SK-MEL-5 (cell line): ENCODE data around the gene C1orf21. TPM values are rescaled to one million over a fixed set of nuclear protein-coding genes. Genes with fewer than 3 reads are reported as not detected.

Source experiments
- DNase-seq: peaks from one replicate; pipeline ENCODE4 v3.0.0-alpha.2; 2016; ENCODE audit warnings: low read depth, low spot score
- in situ Hi-C: cut with HindIII; loops from 2 replicates; pipeline ENCODE4 v1.10.0; 2016; ENCODE audit warnings: low sequenced_read_pairs, high pct_unique_total_duplicates, low pct_unique_long_range_greater_than_20kb
- total RNA-seq: library from RNA; depleted of rRNA; stranded (reverse); fragments of >200 nt; shearing (Covaris generic); gene quantifications from 2 replicates; pipeline ENCODE4 v1.2.3, GENCODE V29; 2014

C1orf21 gene
- total RNA-seq, 1 experiment from 2014 or later: 68.2 TPM

GRCh38 chr1:184541537-184542152 is 154.8 kb downstream of the C1orf21 start:
- in situ Hi-C loops: no loop called here
- no peak for DNase-seq

- no peak for DNase-seq
- in situ Hi-C loops: no loop called here
Measured at GRCh38 chr1:184542291-184542690, 155.5 kb downstream of the C1orf21 start.

GRCh38 chr1:184545601-184546000 is 158.8 kb downstream of the C1orf21 start:
- in situ Hi-C loops: no loop called here
- no peak for DNase-seq

- in situ Hi-C loops: no loop called here
- no peak for DNase-seq
Measured at GRCh38 chr1:184552446-184552845, 165.6 kb downstream of the C1orf21 start.

- in situ Hi-C loops: no loop called here
- no peak for DNase-seq
Measured at GRCh38 chr1:184553845-184554244, 167.0 kb downstream of the C1orf21 start.

GRCh38 chr1:184555665-184556641 is 169.1 kb downstream of the C1orf21 start:
- in situ Hi-C loops: no loop called here

GRCh38 chr1:184556665-184557064 is 169.8 kb downstream of the C1orf21 start:
- in situ Hi-C loops: no loop called here
- peak; percentile 91 for DNase-seq

More at GRCh38 chr1:184555665-184556641, 169.1 kb downstream of the C1orf21 start:
- peak; percentile 63 for DNase-seq

GRCh38 chr1:184557423-184558347 is 170.9 kb downstream of the C1orf21 start:
- in situ Hi-C loops: no loop called here
- peak; percentile 50 for DNase-seq

GRCh38 chr1:184558691-184559090 is 171.9 kb downstream of the C1orf21 start:
- in situ Hi-C loops: no loop called here
- DNase-seq: no peak

- no peak for DNase-seq
- in situ Hi-C loops: no loop called here
Measured at GRCh38 chr1:184559117-184559713, 172.4 kb downstream of the C1orf21 start.

GRCh38 chr1:184562806-184563205 is 176.0 kb downstream of the C1orf21 start:
- in situ Hi-C loops: no loop called here
- no peak for DNase-seq

GRCh38 chr1:184563308-184563707 is 176.5 kb downstream of the C1orf21 start:
- DNase-seq: peak; percentile 63
- in situ Hi-C loops: no loop called here

- DNase-seq: peak; percentile 14
- in situ Hi-C loops: no loop called here
Measured at GRCh38 chr1:184567009-184567408, 180.2 kb downstream of the C1orf21 start.

- in situ Hi-C loops: no loop called here
- peak; percentile 85 for DNase-seq
Measured at GRCh38 chr1:184567637-184568036, 180.8 kb downstream of the C1orf21 start.

- in situ Hi-C loops: no loop called here
Measured at GRCh38 chr1:184568148-184568547, 181.3 kb downstream of the C1orf21 start.

GRCh38 chr1:184569106-184569505 is 182.3 kb downstream of the C1orf21 start:
- no peak for DNase-seq
- in situ Hi-C loops: no loop called here

More at GRCh38 chr1:184568148-184568547, 181.3 kb downstream of the C1orf21 start:
- no peak for DNase-seq

GRCh38 chr1:184574588-184574987 is 187.8 kb downstream of the C1orf21 start:
- no peak for DNase-seq
- in situ Hi-C loops: no loop called here
